Activated CD4-positive, alpha-beta T cell treated with anti-CD3 and anti-CD28 coated beads for 1 hour (primary cell): ENCODE results near the gene RNF145.
"Not testable (repeated sequence)": the region's sequence is repeated elsewhere in the genome, so short reads cannot be mapped to it uniquely, and the experiment has no call there.

Source experiments
- DNase-seq: peaks from one replicate; pipeline ENCODE4 v3.0.0-alpha.2; 2020

Gene RNF145

DNA sequence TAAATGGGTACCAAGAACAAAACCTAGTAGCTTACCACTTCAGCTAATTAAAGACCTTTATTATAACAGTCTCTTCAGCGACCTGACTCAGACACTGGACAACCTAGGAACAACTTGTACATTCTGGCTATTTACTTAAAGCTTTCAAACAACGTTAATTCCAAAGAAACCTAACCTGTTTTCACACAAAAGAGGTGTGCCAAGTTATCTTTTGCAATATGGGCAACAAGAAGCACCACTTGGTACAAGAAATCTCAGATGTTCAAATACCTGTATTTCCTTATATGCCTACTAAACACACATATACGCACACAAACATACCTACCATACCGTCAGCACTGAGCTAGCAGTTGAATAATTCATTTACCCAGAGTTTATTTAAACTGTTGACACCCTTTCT, 23.0 kb downstream of the RNF145 start:
- no peak for DNase-seq

DNA sequence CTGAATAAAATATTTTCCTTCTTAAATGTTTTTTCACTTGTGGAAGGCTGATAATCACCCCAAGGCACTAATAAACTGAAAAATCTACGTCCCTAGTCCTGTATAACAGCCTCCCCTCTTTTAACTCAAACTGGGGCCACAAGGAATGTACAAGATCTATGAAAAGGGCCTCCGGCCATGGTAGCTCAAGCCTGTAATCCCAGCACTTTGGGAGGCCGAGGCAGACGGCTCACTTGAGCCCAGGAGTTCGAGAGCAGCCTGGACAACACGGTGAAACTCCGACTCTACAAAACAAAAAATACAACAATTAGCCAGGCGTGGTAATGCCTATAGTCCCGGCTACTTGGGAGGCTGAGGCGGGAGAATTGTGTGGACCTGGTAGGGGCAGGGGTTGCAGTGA, 23.6 kb downstream of the RNF145 start:
- DNase-seq = no peak

GRCh38 chr5:159184858-159185381, 24.4 kb downstream of the RNF145 start:
- DNase-seq = no peak

GRCh38 chr5:159184236-159184635, 25.1 kb downstream of the RNF145 start:
- no peak for DNase-seq

DNA sequence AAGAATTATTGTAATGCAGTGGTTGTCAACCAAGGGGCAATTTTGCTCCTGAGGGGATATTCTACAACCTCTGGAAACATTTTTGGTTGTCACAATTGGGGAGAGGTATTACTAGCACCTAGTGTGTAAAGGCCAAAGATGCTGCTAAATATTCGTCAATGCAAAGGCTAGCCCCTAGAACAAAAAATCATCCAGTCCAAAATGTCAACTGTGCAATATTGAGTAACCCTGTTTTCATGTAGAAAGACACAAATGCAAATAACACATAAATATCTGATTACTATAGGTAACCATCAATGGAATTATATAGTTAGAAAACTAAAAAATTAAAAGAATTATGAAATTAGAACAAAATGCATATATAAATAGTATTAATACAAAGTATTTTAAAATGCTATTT, 26.1 kb downstream of the RNF145 start:
- DNase-seq = no peak

- no peak for DNase-seq
Observed at GRCh38 chr5:159182691-159183090, 26.7 kb downstream of the RNF145 start.

- DNase-seq = no peak
Observed at GRCh38 chr5:159181651-159182050, 27.7 kb downstream of the RNF145 start.

- no peak for DNase-seq
Observed at GRCh38 chr5:159181152-159181551, 28.2 kb downstream of the RNF145 start.

DNA sequence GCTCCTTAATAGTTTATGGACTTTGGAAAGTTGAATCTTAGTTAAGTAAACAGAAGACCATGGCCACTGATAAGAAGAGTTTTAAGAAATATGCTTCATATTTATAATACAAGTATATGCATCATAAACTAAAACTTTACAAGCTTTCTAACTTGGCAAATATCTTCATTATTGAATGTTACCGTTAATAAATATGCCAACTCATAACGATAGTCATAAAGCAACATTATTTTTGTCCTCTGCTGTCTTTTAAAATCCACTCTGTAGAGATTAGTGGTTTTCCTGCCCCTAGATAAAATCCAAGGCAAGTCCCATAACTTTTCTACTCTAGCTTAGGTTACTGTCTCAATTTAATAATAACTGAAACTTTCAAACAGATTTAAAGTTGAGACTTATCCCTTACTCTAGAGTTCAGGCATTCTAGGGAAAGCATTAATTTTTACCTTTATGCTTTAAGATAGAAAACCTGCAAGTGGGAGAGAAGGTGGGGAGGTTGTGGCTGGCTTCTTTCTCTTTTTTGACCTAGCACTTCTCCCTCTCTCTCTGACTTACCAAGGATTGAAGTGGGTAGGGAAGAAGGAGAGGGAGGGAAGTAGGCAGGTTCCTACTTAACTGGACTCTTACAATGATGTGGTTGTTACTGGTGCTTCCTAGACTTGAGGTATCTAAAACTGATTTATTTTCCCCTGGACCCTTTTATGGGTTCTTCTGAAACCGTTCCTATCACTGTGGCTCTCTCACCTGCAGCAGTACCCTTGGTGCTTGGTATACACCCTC, 29.6 kb downstream of the RNF145 start:
- no peak for DNase-seq

DNA sequence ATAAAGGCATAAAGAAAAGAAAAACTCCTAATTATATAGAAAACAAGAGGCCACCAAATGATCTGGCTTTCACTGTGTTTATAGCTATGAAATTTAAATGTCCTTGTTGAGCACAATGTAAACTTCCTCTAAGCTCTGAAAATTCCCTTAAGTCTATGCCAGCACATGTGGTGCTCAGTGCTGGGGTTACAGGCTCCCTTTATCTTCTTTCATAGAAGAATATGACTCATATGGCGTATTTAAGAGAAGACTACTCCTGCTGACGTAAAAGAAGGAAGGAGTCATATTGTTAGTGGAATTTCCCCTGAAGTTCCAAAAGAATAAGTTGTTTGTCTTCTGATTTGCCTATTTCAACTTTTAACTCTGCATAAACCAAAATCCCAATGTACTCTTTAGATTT, 30.4 kb downstream of the RNF145 start:
- DNase-seq = no peak

GRCh38 chr5:159175547-159175946, 33.8 kb downstream of the RNF145 start:
- no peak for DNase-seq

- no peak for DNase-seq
Observed at GRCh38 chr5:159174511-159175168, 34.7 kb downstream of the RNF145 start.

DNA sequence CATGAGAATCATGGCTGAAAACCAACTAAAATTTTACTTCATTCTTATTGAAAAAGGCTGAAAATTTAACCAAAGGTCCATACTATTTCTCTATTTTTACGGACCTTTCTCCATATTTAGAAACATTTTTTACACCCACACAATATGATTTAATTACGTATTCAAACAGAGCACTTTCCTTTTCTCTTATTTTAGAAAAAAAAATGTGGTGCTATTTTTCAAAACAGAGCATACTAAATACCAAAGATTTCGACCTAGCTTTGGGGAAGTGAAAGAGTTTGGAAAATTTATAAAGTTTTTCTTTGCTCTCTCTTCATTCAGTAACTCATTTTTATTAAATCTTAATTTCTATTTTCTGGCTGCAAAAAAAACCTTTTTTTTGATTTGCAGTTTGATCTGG, 38.1 kb downstream of the RNF145 start:
- DNase-seq = no peak

- DNase-seq = no peak
Observed at GRCh38 chr5:159170021-159170420, 39.3 kb downstream of the RNF145 start.

- no peak for DNase-seq
Observed at GRCh38 chr5:159166416-159166815, 42.9 kb downstream of the RNF145 start.

DNA sequence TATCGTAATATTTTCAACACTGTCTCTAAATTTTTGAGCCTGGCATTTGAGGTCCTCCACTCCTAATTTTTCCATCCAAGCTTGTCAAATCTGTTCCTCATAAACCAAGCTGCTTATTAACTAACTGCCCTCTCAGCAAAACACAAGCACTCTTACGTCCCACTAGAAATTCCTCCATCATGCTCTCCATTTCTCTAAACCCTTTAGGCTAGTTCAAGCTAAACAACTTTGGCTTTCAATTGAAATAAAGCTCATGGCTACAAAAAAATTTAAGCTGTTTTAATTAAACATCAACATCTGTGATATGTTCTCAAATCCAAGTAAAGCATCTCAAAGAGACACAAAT, 45.7 kb downstream of the RNF145 start:
- no peak for DNase-seq

- DNase-seq = no peak
Observed at GRCh38 chr5:159163027-159163700, 46.2 kb downstream of the RNF145 start.

GRCh38 chr5:159161361-159162214, 47.8 kb downstream of the RNF145 start:
- DNase-seq = no peak

- not testable (repeated sequence) for DNase-seq
Observed at GRCh38 chr5:159158553-159159091, 50.7 kb downstream of the RNF145 start.

DNA sequence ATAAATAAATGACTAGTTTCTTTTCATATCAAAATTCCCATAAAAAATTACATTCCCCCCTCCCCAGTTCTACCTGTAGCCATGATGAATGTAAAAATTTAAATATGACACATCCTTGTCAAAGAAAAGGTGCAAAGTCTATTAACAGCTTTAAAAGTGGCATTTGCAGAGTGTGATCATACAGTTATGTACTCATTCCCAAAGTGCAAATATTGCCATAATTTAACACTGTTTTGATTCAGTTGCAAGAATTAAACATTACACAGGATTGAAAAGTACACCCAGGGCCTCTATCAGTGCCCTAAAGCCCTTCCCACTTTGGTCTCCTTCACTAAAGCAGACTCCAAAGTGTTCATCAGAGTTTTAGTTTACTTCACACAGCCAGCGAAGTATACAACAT, 51.8 kb downstream of the RNF145 start:
- DNase-seq = no peak

DNA sequence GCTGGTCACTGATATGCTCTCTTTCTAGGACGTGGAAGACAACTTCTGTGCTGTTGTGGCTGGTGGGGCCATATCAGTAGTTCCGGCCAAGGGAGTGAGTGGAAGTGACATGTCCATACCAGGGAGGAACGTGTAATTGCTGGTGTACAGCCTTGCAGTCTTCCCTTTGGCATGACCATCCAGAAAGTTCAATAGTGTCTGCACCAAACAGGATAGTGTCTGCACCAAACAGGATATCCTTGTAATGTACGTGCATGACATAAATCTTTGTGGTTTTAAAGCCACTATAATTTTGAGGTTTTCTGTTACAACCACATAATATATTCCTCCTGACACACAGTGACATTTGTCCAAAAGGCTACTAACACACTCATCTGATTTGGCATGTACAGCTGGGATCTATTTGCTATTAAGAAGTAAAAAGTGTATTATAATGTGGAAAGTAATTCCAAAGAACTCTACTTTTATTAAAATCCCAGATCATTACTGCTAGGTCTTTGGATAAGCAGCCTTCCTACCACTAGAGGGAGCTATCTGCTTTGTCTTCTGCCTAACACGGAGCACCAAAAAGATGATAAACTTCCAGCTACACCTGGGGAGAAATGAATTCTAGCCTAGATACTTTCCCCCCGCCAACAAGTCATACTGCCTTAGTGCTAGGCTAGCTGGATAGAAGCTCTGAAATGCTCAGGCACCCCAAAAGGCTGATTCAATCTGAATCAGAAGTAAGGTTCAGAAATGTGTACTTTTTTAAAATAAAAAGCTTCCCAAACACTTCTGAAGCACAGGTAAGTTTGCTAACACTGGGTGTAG, 52.7 kb downstream of the RNF145 start:
- no peak for DNase-seq

GRCh38 chr5:159155960-159156359, 53.4 kb downstream of the RNF145 start:
- no peak for DNase-seq
